Measurements from ENCODE around the gene RNF144B.

Gene RNF144B

DNA sequence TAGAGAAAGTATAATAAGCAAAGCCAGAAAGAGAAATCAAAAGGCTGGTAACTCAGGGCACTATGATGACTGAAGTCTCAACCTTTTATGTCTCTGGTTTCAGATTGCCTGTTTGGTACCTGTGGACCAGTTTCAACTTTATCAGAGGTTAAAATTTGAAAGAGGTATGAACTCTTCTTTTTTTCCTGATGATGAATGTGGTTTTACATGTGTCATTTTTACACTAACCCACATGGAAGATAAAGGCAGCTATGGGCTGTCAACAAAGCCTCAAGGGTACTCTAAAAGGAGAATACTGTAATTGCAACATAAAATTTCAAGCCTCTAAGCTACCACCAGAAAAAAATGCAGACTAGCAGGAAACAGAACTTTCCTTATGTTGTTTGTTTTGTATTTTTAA is 52.4 kb downstream of the RNF144B start:
- H3K4me3 ChIP-seq (ENCODE audit: severe bottlenecking), result no peak overlapping the region
- H3K27ac ChIP-seq (ENCODE audit: poor library complexity, severe bottlenecking), result no peak overlapping the region
- TF ChIP-seq, protein P1, sequence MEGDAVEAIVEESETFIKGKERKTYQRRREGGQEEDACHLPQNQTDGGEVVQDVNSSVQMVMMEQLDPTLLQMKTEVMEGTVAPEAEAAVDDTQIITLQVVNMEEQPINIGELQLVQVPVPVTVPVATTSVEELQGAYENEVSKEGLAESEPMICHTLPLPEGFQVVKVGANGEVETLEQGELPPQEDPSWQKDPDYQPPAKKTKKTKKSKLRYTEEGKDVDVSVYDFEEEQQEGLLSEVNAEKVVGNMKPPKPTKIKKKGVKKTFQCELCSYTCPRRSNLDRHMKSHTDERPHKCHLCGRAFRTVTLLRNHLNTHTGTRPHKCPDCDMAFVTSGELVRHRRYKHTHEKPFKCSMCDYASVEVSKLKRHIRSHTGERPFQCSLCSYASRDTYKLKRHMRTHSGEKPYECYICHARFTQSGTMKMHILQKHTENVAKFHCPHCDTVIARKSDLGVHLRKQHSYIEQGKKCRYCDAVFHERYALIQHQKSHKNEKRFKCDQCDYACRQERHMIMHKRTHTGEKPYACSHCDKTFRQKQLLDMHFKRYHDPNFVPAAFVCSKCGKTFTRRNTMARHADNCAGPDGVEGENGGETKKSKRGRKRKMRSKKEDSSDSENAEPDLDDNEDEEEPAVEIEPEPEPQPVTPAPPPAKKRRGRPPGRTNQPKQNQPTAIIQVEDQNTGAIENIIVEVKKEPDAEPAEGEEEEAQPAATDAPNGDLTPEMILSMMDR (IDR thresholded peaks at IDR 0.05; ENCODE audit: poor library complexity, severe bottlenecking), result no peak
- DNase-seq (ENCODE audit: low spot score) (no peak), ATAC-seq (ENCODE audit: low read depth) (no peak)
- H3K4me1 ChIP-seq (ENCODE audit: insufficient read depth, poor library complexity, severe bottlenecking), result peaks cover 7% of the 10 kb centered on the region
- no peaks in the 10 kb centered on the region; the same call in 1 of the 2 replicates for H3K36me3 ChIP-seq (ENCODE audit: low read depth)
- no peaks in the 10 kb centered on the region for H3K27me3 ChIP-seq (ENCODE audit: insufficient read depth, poor library complexity, severe bottlenecking)
- peaks cover 3% of the 10 kb centered on the region for H3K9me3 ChIP-seq (ENCODE audit: severe bottlenecking)

DNA sequence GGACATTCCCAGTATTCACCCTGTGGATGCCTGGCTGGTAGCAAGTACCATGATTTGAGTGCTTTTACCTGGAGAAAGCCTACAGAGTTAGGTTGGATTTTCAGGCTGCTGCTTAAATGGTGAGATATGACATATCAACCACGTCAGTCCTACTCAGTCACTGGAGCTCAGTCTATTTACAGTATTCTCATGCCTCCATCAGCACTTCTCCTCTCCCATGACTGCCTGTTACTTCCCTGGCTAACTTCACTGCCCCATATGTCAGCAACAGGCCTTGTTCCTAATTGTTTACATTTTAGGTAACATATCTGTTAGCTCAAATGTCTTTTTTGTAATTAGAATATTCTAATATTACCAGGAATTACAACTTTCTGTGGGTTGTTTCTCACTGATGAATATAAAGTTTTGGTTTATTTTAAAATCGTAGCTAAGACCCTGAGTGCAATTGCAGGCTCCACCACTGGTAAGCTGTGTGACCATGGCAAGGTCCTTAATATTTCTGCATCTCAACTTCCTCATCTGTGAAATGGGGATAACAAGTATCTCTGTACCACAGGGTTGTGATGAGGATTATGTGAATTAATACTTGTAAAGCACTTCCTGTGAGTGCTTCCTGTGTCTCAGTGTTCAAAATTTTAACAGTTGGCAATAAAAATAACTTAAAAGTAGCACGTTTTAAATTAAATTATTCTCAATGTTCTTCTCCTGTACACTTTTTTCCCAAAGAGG is 54.3 kb downstream of the RNF144B start:
- DNase-seq (ENCODE audit: low spot score) (no peak), ATAC-seq (ENCODE audit: low read depth) (no peak)
- Histone ChIP-seq H3K4me1 (ENCODE audit: insufficient read depth, poor library complexity, severe bottlenecking) (no peaks in the 10 kb centered on the region), H3K27ac (ENCODE audit: poor library complexity, severe bottlenecking) (no peak overlapping the region), H3K4me3 (ENCODE audit: severe bottlenecking) (no peak overlapping the region), H3K36me3 (ENCODE audit: low read depth) (no peaks in the 10 kb centered on the region), H3K9me3 (ENCODE audit: severe bottlenecking) (peaks cover 3% of the 10 kb centered on the region), H3K27me3 (ENCODE audit: insufficient read depth, poor library complexity, severe bottlenecking) (no peaks in the 10 kb centered on the region)
- TF ChIP-seq, protein P1 (IDR thresholded peaks at IDR 0.05; ENCODE audit: poor library complexity, severe bottlenecking), result no peak

DNA sequence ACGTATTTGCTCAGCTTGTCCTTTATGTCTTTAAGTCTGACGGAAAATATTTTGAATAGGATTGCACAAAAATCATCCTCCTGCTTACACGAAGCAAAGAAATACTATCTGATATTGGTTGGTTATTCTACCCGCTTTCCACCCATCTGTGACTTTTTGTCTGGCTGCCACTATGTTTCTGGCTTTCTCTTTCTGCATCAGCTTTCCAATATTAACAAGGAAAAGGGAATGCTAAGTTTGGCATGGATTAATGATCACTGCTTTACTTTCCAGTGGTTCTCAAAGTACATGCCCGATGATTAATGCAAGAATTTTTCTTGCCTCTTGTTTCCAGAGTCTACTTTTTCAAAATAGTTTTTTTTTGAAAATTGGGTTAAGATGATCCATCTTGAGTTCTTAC is 57.0 kb downstream of the RNF144B start:
- ATAC-seq (ENCODE audit: low read depth) (no peak), DNase-seq (ENCODE audit: low spot score) (no peak)
- no peak overlapping the region for H3K4me3 ChIP-seq (ENCODE audit: severe bottlenecking)
- H3K36me3 ChIP-seq (ENCODE audit: low read depth), result no peaks in the 10 kb centered on the region
- peaks cover 3% of the 10 kb centered on the region for H3K9me3 ChIP-seq (ENCODE audit: severe bottlenecking)
- no peaks in the 10 kb centered on the region for H3K27me3 ChIP-seq (ENCODE audit: insufficient read depth, poor library complexity, severe bottlenecking)
- no peaks in the 10 kb centered on the region for H3K4me1 ChIP-seq (ENCODE audit: insufficient read depth, poor library complexity, severe bottlenecking)
- TF ChIP-seq, protein P1 (IDR thresholded peaks at IDR 0.05; ENCODE audit: poor library complexity, severe bottlenecking), result no peak
- H3K27ac ChIP-seq (ENCODE audit: poor library complexity, severe bottlenecking), result no peak overlapping the region

DNA sequence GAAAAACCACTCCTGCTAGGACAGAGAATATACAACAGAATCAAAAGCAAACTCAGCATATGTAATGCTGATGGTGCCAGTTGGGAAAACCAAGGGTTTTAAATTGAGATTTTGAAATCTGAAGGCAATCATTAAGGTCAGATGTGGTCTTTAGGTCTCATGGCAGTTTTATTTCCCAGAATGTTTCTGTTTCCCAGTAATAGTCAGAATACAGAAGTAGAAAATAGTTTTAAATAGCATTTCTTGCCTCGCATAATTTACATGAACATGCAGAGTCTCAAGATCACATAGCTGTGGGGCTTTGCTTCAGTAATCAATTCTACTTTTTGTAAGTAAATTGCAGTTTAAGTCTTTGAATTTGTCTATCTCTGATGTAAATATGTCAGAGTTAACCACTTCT is 58.1 kb downstream of the RNF144B start:
- Histone ChIP-seq H3K4me1 (ENCODE audit: insufficient read depth, poor library complexity, severe bottlenecking) (no peaks in the 10 kb centered on the region), H3K9me3 (ENCODE audit: severe bottlenecking) (peaks cover 3% of the 10 kb centered on the region), H3K4me3 (ENCODE audit: severe bottlenecking) (no peak overlapping the region), H3K27ac (ENCODE audit: poor library complexity, severe bottlenecking) (no peak overlapping the region), H3K27me3 (ENCODE audit: insufficient read depth, poor library complexity, severe bottlenecking) (no peaks in the 10 kb centered on the region), H3K36me3 (ENCODE audit: low read depth) (no peaks in the 10 kb centered on the region)
- TF ChIP-seq, protein P1 (IDR thresholded peaks at IDR 0.05; ENCODE audit: poor library complexity, severe bottlenecking), result no peak
- ATAC-seq (ENCODE audit: low read depth) (no peak), DNase-seq (ENCODE audit: low spot score) (no peak)

DNA sequence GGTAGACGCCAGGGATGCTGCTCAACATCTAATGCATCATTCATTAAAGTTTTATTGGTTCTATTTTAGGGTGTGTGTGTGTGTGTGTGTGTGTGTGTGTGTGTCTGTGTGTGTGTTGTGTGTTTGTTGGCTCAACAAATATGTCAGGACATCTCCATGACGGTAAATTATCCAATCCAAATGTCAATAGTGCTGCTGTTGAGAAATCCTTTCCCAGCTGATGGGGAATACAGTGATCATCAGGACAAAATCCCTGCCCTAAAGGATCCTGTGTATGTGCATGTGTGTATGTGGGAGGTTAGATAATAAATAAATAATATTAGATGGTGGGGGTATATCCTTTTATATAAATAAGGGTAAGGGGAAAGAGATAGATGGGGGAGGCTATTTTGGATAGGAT is 59.6 kb downstream of the RNF144B start:
- no peak overlapping the region for H3K27ac ChIP-seq (ENCODE audit: poor library complexity, severe bottlenecking)
- TF ChIP-seq, protein P1 (IDR thresholded peaks at IDR 0.05; ENCODE audit: poor library complexity, severe bottlenecking), result no peak

More for the DNA sequence above, 59.6 kb downstream of the RNF144B start:
- H3K27me3 ChIP-seq (ENCODE audit: insufficient read depth, poor library complexity, severe bottlenecking), result no peaks in the 10 kb centered on the region
- no peak overlapping the region for H3K4me3 ChIP-seq (ENCODE audit: severe bottlenecking)
- ATAC-seq (ENCODE audit: low read depth) (no peak), DNase-seq (ENCODE audit: low spot score) (no peak)
- no peaks in the 10 kb centered on the region for H3K4me1 ChIP-seq (ENCODE audit: insufficient read depth, poor library complexity, severe bottlenecking)
- H3K36me3 ChIP-seq (ENCODE audit: low read depth), result no peaks in the 10 kb centered on the region
- peaks cover 3% of the 10 kb centered on the region for H3K9me3 ChIP-seq (ENCODE audit: severe bottlenecking)

Measured in RWPE2 (cell line).